ENCODE results near the gene RUVBL2.

RUVBL2 gene

DNA sequence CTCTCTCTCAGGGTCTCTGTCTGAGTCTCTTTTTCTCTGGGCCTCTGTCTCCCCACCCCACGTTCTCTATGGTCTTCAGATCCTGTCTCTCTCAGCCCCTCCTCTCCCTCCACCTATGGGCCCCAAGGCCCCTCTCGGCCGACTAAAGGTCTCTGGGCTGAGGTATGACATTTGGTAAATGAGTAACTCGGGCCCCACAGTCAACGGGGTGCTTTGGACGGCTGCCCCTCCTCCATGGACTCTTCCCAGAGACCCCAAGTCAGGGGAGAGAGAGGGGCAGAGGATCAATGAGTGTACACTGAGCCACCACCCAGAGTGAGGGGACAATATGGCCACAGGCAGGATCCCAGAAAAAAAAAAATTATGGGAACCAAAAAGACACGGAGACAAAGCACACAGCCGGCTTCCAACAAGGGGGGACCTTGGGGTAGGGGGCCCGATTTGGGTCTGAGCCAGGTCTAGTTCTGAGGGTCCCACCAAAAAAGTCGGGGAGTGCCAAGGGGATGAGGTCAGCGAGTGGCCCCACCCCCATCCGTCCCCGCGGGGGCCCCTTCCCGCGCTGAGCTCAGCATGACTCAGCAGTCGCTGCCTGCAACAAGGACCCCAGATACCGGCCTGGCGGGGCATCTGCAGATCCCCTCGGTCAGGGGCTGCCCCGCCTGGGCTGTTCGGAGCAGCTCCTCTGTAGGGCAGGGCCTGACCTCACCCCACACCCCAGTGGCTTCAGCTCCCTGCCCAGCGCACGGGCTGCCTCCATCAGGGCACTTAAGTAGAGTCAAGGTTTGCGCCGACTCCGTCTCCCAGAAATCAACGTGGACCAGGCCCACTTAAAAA lies 30.1 kb upstream of the RUVBL2 start:
- peak in 1 of 2 donors; percentile 41 for DNase-seq (ENCODE audit: extremely low read depth in 1 of 2, low read depth in 1 of 2)

DNA sequence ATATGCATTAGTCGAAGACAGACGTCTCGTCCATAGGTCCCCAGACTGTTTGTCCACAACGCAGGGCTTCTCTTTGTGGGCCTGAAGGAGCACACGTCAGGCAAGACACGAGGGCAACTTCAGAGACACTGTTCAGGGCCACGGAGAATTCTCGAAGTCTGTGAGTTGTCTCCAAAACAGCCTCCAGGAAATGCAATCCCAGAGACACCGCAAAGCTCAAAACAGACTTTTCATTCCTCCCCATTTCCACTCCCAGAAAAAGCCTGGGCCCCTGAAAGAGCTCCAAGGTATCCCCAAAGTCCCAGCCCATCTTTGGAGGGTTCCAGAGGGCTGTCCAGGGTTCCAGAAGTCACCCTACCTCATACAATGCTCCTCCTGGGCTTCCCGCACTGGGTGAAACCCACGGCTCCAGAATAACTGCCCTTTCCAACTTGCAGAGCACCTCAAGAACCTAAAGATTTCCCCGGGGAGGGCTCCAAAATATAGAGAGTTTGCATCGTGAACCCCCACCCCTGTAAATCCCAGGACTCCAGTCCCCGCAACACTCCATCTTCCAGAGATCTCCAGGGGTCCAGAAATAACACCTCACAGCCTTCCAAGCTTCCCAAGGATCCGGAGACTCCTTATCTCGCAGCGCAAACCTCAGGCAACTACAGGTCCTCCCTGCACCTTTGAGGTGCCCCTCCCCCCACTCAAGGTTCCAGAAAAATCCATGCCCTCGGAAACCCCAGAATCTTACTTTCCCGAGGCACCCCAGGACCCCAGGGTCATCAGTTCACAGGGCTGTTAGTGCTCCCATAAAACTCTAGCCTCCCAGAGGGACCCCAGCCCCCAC lies 29.3 kb upstream of the RUVBL2 start:
- no peak for DNase-seq (ENCODE audit: extremely low read depth in 1 of 2, low read depth in 1 of 2)

DNA sequence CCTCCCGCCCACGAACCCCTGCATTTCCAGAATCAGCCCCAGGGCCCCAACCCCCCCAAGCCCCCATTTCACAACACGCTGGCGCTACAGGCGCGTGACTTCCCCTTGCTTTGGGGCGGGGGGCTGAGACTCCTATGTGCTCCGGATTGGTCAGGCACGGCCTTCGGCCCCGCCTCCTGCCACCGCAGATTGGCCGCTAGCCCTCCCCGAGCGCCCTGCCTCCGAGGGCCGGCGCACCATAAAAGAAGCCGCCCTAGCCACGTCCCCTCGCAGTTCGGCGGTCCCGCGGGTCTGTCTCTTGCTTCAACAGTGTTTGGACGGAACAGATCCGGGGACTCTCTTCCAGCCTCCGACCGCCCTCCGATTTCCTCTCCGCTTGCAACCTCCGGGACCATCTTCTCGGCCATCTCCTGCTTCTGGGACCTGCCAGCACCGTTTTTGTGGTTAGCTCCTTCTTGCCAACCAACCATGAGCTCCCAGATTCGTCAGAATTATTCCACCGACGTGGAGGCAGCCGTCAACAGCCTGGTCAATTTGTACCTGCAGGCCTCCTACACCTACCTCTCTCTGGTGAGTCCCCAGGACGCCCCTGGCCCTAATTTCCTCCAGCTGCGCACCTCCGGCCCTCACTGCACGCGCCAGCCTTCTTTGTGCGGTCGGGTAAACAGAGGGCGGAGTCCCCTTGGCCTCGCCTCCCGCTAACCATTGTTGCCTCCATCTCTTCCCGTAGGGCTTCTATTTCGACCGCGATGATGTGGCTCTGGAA lies 28.5 kb upstream of the RUVBL2 start, which contains the start of gene FTL:
FTL (plus strand) TSS at position 270 of the 766 bp plus-strand sequence; CDS start at position 469, 199 bp downstream.
- peak; percentile 62 to 76 for DNase-seq (ENCODE audit: extremely low read depth in 1 of 2, low read depth in 1 of 2)

DNA sequence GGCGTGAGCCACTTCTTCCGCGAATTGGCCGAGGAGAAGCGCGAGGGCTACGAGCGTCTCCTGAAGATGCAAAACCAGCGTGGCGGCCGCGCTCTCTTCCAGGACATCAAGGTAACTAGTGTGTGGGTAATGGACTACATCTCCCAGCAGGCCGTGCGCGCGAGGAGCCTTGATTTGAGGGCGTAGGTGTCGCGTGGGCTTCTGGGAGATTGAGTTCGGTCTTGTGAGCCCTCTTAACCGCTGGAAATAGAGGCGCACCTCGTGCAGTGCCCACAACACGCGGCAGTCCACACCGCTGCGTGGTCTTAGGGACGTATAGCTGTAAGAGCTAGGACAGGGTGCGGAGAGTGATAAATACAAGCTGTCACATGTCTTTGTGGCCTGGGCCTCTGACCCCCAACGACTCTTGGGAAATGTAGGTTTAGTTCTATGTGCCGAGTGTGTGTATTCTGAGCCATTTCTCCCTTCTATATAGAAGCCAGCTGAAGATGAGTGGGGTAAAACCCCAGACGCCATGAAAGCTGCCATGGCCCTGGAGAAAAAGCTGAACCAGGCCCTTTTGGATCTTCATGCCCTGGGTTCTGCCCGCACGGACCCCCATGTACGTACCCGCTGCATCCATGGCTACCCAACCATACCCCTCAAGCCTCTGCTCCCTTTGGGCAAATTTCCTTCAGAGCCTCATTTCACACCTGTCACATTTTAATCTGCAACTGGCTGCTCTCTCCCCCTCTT lies 27.7 kb upstream of the RUVBL2 start:
- peak; percentile 70 to 81 for DNase-seq (ENCODE audit: extremely low read depth in 1 of 2, low read depth in 1 of 2)

DNA sequence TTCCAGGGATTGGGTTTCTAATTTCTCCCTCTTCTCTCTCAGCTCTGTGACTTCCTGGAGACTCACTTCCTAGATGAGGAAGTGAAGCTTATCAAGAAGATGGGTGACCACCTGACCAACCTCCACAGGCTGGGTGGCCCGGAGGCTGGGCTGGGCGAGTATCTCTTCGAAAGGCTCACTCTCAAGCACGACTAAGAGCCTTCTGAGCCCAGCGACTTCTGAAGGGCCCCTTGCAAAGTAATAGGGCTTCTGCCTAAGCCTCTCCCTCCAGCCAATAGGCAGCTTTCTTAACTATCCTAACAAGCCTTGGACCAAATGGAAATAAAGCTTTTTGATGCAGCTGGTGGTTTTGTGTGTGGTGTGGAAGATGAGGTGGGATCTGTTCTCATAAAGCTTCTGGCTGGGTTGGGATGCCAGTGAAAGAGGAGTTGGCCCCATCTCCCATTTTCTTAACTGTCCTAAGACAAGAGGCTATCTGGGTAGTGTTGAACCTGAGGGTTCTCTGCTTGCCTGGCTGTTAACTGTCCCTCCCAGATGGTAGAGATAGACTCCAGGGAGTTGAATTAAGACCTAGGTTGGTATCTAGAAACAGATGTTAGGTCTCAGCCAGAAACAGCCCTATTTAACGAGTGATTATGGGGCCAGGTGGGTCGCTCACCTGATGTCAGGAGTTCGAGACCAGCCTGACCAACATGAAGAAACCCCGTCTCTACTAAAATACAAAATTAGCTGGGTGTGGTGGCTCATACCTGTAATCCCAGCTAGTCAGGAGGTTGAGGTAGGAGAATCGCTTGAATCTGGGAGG lies 26.9 kb upstream of the RUVBL2 start:
- DNase-seq (ENCODE audit: extremely low read depth in 1 of 2, low read depth in 1 of 2), result no peak

DNA sequence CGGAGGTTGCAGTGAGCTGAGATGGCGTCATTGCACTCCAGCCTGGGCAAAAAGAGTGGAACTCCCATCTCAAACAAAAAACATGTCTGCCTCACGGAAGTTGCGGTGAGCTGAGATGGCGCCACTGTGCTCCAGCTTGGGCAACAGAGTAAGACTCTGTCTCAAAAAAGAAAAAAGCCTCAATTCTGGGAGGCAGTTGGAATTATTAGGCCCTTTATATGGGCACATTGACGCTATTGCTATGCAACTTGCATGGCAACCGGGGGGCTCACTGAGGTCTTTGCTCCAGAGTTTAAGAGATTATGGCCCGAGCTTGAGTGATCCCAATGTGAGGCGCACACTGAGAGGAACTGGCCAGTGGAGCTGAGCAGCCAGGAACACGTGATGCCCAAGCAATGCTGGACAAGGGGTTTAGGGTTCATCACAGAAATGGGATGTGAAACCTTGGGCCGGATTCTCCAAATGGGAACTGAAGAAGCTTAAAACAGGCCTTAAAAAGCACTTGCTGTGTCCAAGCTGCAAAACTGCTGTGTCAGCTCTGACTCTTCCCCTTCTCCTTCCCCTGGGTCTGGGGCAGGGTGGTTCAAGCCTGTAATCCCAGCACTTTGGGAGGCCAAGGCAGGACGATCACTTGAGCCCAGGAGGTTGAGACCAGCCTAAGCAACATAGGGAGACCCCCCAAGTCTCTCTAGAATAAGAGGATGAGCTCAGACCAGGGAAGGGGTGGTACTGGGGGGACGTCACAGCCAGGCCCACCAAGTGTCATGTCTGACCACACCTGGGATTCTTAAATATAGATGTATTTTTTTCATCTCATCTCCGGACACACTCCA lies 26.1 kb upstream of the RUVBL2 start:
- no peak for DNase-seq (ENCODE audit: extremely low read depth in 1 of 2, low read depth in 1 of 2)

DNA sequence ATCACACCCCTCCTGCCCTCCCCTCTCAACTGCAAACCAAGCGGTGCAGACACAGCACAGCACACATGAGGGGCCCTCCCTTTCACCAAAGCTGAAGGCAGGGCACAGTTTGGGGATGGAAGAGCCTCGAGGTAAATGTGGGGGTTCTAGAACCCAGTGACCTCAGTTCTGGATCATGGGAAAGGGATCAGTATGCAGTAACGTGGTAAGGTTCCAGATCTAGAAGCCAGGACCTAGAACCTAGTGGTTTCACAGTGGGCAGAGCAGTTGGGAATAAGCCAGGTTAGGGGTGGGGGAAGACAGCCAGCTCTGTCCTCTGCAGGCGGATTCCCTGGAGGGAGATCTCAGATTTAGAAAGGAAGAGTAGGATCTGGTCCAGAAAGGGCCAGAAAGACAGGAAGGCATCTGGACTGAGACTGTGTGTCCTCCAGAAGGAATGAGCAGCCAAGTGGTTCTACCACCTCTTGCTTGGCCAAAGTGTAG lies 25.5 kb upstream of the RUVBL2 start:
- DNase-seq (ENCODE audit: extremely low read depth in 1 of 2, low read depth in 1 of 2), result no peak

DNA sequence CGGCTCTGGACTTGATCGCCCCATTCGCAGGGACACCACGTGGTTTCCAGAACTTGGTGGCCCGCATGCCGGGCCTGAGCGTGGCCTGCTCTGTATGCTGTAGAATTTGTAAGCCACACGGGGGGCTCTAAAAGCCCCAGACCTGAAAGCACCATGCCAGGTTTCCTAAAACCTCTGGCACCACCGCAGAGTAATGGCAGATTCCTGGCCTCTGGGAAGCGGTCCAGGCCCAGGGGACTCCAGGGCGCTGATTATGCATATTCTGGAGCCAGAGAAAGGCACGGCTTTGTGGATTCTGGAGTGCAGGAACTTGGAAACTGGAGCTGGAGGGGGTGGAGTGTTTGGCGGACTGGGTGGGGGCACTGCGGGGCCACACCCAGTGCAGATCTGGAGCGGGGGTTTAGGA lies 24.9 kb upstream of the RUVBL2 start:
- no peak for DNase-seq (ENCODE audit: extremely low read depth in 1 of 2, low read depth in 1 of 2)

DNA sequence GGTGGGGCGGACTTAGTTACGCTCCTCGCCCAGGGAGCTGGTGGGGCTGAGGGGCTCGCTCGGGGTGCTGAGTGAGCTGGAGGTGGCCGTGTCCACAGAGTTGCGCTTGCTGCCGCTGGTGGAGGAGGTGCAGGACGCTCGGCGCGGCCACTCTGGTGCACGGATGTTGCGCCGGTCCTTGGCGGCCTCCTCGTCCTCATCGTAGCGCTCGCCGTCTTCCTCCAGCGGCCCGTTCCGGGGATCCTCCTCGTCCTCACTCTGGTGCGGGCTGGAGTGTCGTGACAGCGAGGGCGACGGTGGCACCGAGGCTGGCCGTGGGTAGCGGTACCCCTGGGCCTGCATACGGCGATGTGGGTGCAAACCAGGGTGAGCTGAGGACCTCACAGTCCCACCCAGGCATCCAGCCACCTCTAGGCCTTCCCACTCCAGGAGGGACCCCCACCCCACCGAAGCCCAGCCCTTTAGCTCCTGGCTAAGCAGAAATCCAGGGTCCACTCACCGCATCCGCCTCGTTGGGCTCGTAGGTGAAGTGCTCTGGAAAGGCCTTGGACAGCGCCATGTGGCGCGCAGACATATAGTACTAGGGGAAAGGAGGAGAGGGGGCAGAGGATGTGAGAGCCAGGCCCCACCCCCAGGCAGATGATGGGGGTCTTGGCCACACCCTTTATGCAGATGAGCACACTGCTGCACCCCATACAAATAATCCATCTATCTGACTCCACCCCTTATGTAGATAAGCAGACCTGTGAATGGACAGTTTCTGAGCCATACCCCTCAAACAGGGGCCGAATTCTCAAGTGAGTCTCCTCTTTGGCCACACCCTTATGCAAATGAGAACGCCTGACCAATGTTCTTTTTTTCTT lies 24.2 kb upstream of the RUVBL2 start:
- no peak for DNase-seq (ENCODE audit: extremely low read depth in 1 of 2, low read depth in 1 of 2)

DNA sequence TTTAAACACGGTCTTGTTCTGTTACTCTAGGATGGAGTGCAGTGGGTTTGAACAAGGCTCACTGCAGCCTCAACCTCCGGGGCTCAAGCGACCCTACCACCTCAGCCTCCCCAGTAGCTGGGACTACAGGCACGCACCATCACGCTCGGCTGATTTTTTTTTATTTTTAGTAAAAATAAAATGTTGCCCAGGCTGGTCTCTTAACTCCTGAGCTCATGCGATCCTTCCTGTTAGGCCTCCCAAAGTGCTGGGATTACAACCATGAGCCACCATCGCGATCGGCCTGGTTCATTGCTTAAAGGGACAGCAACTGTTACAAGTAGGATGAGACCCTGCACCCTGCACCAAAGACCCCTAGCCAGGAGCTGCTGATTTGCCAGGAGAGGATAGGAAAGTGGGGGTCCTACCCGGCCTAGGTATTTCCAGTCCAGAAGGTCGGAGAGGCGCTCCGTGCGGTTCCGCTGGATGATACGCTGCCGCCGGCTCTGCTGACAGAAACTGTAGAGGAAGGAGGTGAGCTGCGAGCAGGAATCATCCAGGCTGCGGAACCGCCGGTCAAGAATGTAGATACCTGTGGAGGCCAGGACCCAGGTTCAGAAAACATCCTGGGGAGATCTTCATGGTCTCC lies 23.4 kb upstream of the RUVBL2 start:
- no peak for DNase-seq (ENCODE audit: extremely low read depth in 1 of 2, low read depth in 1 of 2)

DNA sequence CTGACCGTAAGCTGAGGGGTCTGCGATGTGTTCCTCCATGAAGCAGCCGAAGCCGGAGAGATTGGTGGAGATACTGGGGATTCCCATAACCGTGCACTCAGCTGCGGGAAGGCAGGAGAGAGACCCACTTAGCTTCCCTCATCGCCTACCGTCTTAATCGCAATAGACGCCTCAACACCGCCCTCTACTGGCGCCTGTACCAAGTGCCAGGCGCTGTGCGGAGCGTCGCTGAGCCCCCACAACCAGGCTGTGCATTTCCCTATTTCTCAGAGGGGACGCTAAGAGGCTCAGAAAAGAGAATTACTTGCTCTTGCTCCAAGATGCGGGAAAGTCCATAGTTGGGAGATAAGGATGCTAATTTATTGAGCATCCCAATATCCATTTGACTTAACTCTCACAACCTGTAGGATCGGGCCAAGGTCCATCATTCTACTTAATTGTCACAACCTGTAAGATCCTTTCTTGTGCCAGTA lies 22.7 kb upstream of the RUVBL2 start:
- DNase-seq (ENCODE audit: extremely low read depth in 1 of 2, low read depth in 1 of 2), result peak; percentile 60 to 79

DNA sequence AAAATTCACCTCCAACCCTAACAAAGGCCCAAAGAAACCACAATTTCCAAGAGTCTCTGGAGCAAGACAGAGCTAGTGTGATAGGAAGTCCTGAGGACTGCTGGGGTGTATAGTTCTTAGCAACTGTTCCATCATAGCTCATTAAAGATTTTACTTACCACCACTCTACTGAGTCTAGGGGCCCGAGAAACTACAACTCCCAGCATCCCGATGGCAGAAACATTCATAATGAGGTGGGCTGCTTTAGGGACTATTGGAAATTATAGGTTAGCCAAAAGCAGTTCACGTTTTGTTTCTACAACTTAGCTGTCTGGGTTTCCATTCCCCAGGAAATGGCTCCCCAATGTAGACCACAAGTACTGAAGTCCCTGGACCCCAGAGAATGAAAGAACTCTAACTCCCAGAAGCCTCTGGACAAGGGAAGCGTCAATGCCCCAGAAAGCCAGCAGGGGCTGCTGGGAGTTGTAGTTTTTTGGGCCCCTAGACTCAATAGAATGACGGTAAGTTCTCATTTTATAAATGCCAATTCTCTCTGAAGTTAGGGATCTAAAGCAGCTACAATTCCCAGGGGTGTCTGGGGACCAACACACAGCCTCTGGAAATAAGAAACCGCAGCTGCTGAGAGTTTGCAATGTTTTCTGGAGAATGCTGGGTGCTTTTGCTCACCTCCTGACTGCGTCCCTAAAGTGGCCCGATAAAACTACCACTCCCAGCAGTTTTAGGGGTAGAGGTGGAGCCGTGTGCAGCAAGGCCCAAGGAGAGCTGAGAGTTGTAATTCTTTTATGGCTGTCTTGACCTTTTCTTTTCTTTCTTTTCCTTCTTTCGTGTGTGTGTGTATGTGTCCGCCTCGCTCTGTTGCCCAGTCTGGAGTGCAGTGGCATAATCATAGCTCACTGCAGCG lies 17.5 kb upstream of the RUVBL2 start:
- DNase-seq (ENCODE audit: extremely low read depth in 1 of 2, low read depth in 1 of 2), result no peak

DNA sequence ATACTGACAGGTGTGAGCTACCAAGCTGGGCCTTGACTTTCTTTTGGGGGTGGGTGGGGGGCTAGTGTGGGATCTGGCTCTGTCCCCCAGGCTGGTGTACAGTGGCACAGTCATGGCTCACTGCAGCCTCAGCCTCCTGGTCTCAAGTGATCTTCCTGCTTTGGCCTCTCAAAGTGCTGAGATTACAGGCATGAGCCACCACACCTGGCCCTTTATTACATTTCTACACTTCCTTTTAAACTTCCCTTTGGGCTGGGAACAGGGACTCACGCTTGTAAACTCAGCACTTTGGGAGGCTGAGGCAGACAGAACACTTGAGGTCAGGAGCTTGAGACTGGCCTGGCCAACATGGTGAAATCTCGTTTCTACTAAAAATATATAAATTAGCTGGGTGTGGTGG lies 16.6 kb upstream of the RUVBL2 start:
- no peak for DNase-seq (ENCODE audit: extremely low read depth in 1 of 2, low read depth in 1 of 2)

DNA sequence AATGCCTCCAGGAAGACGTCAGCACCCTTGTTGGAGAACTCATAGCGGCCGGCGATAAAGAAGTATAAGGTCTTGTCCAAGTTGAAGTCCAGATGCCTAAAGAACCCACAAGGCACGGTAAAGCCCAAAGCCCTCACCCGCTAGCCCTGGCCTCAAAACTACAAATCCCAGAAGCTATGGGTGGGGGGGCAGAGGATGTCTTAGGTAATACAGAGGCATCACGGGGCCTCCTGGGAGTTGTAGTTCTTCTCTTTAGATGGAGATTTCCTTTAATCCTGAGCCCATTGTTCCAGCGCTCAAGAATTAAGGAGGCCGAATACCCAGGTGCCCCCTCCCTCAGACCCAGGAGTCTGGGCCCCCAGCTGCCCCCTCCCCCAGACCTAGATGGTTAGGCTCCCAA lies 11.4 kb upstream of the RUVBL2 start:
- DNase-seq (ENCODE audit: extremely low read depth in 1 of 2, low read depth in 1 of 2), result no peak

DNA sequence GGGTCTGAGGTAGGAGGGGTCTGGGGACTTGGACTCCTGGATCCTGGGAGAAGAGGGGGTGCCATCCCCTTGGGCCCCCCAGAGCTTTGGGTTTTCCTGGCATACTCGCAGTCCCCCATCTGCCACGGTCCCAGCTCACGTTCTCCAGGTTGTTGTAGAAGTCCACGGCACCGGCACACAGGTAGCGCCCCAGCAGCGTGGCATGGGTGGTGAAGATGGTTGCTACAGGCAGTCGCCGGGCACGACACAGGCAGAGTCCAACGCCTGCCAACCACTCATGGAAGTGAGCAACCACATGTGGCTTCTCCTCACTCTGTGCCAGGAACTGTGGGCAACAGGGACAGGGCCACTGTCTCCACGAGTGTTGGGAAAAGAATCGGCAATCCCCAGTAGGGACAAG lies 8.0 kb upstream of the RUVBL2 start:
- no peak for DNase-seq (ENCODE audit: extremely low read depth in 1 of 2, low read depth in 1 of 2)

DNA sequence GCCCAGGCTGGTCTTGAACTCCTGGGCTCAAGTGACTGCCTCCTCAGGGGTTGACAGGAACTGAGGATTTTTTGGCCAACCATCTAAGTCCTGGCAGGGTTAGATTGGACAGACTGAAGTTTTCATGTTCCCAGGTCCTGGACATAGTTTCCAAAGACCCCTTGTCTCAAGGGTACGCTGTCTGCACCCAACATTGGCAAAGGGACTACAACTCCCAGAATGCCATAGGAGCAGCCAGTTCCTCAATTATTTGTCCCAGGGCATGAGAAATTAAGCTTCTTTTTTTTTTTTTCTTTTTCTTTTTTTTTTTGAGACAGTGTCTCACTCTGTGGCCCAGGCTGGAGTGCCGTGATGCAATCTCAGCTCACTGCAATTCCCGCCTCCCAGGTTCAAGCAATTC lies 7.5 kb upstream of the RUVBL2 start:
- DNase-seq (ENCODE audit: extremely low read depth in 1 of 2, low read depth in 1 of 2), result no peak

Data from activated CD8-positive, alpha-beta memory T cell treated with anti-CD3 and anti-CD28 coated beads for 1 hour (primary cell).